Osteoblast (primary cell): ENCODE measurements around the gene PFKL. TPM values are rescaled to one million over a fixed set of nuclear protein-coding genes. Genes with fewer than 3 reads are reported as not detected.

Experiments
- DNase-seq: peaks from one replicate; pipeline ENCODE4 v3.0.0; 2011; ENCODE audit warnings: low spot score, mixed read lengths; ENCODE audit not compliant: insufficient read length; ENCODE audit errors: missing footprints
- H2AFZ ChIP-seq: 2 replicates; pipeline ENCODE4 v1.6.0; 2011; ENCODE audit warnings: mild to moderate bottlenecking, low read length
- H3K27ac ChIP-seq: 2 replicates; pipeline ENCODE4 v1.5.1; 2011; ENCODE audit warnings: mild to moderate bottlenecking, low read depth, low read length, moderate library complexity
- H3K27me3 ChIP-seq: 2 replicates; pipeline ENCODE4 v1.6.0; 2012; ENCODE audit warnings: mild to moderate bottlenecking, control low read depth, inconsistent platforms, low read length, moderate library complexity; ENCODE audit not compliant: insufficient read depth
- H3K36me3 ChIP-seq: 2 replicates; pipeline ENCODE4 v1.5.1; 2011; ENCODE audit warnings: mild to moderate bottlenecking, low read length, control low read depth, moderate library complexity; ENCODE audit not compliant: insufficient read depth
- H3K4me1 ChIP-seq: 2 replicates; pipeline ENCODE4 v1.5.1; 2011; ENCODE audit warnings: mild to moderate bottlenecking, low read length, control low read depth, moderate library complexity; ENCODE audit not compliant: insufficient read depth
- H3K4me2 ChIP-seq: 2 replicates; pipeline ENCODE4 v1.6.0; 2011; ENCODE audit warnings: mild to moderate bottlenecking, low read length; ENCODE audit not compliant: insufficient read depth
- H3K4me3 ChIP-seq: fragments of 200-600 bp; sonication (generic); 3 replicates; pipeline ENCODE4 v1.5.1; 2012; ENCODE audit warnings: mild to moderate bottlenecking, low read length, inconsistent platforms; ENCODE audit not compliant: insufficient read depth
- H3K79me2 ChIP-seq: 2 replicates; pipeline ENCODE4 v1.6.0; 2012; ENCODE audit warnings: mild to moderate bottlenecking, low read length, control low read depth, inconsistent platforms; ENCODE audit not compliant: insufficient read depth
- H3K9me3 ChIP-seq: 2 replicates; pipeline ENCODE4 v1.5.1; 2011; ENCODE audit warnings: low read depth, low read length, control low read depth
- H4K20me1 ChIP-seq: 2 replicates; pipeline ENCODE4 v1.6.0; 2012; ENCODE audit warnings: mild to moderate bottlenecking, low read length, control low read depth; ENCODE audit not compliant: insufficient read depth
- total RNA-seq: library from RNA; depleted of rRNA; stranded (reverse); fragments of >200 nt; gene quantifications from 2 replicates; pipeline ENCODE4 v1.2.3, GENCODE V29; 2012
- TF ChIP-seq, protein P1 (sequence below): IDR thresholded peaks from 2 replicates; pipeline ENCODE4 v1.5.1; 2011; ENCODE audit warnings: mild to moderate bottlenecking, low read depth, low read length, moderate library complexity; ENCODE audit errors: extremely low read depth

The PFKL gene
- total RNA-seq, 1 donor: 114 TPM

DNA sequence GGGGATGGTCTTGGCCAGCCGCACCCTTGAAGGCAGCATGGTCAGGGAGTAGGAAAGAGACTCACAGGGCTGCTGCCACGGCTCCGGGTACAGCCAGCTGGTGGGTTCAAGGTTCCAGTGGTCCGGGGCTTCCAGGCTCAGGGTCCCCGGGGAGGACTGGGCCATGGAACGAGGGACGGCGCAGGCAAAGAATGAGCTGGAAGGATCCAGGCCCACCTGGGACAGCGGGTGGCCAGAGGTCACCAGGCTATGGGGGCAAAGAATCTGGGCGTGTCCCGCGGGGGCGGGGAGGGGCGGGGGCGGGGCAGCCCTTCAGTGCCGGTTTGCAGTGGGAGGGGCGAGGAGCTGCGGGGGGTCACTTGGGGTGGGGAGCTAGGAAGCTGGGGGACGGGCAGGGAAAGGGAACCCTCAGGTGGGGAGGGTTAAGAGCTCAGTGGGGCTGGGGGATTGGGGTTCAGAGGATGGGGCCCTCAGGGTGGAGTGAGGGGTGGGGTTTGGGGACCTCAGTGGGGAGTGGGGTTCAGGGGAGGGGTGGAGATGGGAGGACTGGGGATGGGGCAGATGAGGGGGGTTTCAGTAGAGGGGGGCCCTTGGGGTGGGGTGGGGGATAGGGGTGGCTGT, 38.1 kb upstream of the PFKL start, which contains the start of gene DNMT3L:
Gene DNMT3L (minus strand): TSS at position 223 of the 621 bp plus-strand sequence. CDS start 638 bp downstream, outside the sequence.
- Histone ChIP-seq H3K9me3 (no peaks in the 10 kb centered on the region), H3K27me3 (peaks cover 2% of the 10 kb centered on the region), H3K4me1 (no peaks in the 10 kb centered on the region), H3K79me2 (no peaks in the 10 kb centered on the region), H2AFZ (no peak within 1 kb of the TSS), H3K4me3 (no peak within 1 kb of the TSS), H3K36me3 (no peaks in the 10 kb centered on the region), H4K20me1 (no peaks in the 10 kb centered on the region), H3K27ac (no peak within 1 kb of the TSS), H3K4me2 (no peak within 1 kb of the TSS)
- peak; percentile 53 for DNase-seq
- TF ChIP-seq, protein P1, sequence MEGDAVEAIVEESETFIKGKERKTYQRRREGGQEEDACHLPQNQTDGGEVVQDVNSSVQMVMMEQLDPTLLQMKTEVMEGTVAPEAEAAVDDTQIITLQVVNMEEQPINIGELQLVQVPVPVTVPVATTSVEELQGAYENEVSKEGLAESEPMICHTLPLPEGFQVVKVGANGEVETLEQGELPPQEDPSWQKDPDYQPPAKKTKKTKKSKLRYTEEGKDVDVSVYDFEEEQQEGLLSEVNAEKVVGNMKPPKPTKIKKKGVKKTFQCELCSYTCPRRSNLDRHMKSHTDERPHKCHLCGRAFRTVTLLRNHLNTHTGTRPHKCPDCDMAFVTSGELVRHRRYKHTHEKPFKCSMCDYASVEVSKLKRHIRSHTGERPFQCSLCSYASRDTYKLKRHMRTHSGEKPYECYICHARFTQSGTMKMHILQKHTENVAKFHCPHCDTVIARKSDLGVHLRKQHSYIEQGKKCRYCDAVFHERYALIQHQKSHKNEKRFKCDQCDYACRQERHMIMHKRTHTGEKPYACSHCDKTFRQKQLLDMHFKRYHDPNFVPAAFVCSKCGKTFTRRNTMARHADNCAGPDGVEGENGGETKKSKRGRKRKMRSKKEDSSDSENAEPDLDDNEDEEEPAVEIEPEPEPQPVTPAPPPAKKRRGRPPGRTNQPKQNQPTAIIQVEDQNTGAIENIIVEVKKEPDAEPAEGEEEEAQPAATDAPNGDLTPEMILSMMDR: no peak

GRCh38 chr21:44262338-44263056, 37.4 kb upstream of the PFKL start:
- TF ChIP-seq, protein P1: no peak
- H3K4me3 ChIP-seq: no peak overlapping the region
- DNase-seq: peak; percentile 67
- no peaks in the 10 kb centered on the region for H3K4me1 ChIP-seq
- no peaks in the 10 kb centered on the region for H3K36me3 ChIP-seq
- no peak overlapping the region for H2AFZ ChIP-seq
- H3K9me3 ChIP-seq: no peaks in the 10 kb centered on the region
- no peaks in the 10 kb centered on the region for H3K79me2 ChIP-seq
- H3K4me2 ChIP-seq: no peak overlapping the region
- no peaks in the 10 kb centered on the region for H4K20me1 ChIP-seq
- H3K27me3 ChIP-seq: peaks cover 2% of the 10 kb centered on the region
- no peak overlapping the region for H3K27ac ChIP-seq

DNA sequence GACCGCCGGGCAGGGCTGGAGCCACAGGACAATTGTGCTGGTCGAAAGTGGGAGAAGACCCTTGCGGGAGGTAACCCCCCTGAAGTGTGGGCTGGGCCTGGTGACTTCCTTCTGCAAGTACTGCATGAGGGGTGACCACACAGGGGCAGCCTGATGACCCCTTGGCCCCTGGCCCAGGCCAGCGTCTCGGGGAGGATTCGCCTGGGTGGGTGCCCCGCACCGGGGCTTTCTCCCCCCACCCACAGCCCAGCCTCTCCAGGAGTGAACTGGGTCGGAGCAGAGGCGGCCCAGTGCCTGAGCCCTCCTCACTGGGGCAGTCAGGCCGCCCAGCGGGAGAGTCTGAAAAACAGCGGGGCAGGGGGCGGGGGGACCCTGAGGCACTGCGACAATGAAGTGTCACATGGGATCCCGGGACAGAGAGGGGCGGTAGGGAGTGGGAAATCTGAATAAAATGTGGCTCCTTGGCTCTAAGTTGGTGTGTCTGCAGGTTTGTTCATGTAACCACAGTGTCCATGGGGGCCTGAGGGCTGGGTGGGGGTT, 36.6 kb upstream of the PFKL start:
- no peaks in the 10 kb centered on the region for H3K9me3 ChIP-seq
- H4K20me1 ChIP-seq: no peaks in the 10 kb centered on the region
- H3K4me1 ChIP-seq: no peaks in the 10 kb centered on the region
- no peaks in the 10 kb centered on the region for H3K36me3 ChIP-seq
- no peak overlapping the region for H3K27ac ChIP-seq
- H3K4me2 ChIP-seq: no peak overlapping the region
- TF ChIP-seq, protein P1: no peak
- H3K4me3 ChIP-seq: no peak overlapping the region
- DNase-seq: peak; percentile 50
- H3K27me3 ChIP-seq: peaks cover 2% of the 10 kb centered on the region
- H2AFZ ChIP-seq: no peak overlapping the region
- no peaks in the 10 kb centered on the region for H3K79me2 ChIP-seq

DNA sequence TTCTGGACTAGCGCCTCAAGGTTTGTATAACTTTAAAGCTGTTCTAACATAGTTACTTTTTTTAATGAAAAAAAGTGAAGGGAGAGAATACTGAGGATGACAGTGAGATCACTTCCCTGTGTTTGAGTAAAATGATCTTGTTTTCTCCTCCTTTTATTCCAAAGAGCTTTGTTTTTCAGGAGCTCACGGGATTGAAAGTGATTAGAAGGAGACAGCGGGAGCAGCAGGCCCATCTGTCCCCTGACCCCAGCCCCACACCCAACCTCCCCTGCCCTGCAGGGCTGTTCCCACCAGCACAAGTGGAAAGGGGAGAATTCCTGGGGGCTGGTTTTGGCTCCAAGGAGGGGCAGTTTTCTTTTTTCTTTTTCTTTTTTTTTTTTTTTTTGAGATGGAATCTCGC, 36.1 kb upstream of the PFKL start:
- peaks cover 2% of the 10 kb centered on the region for H3K27me3 ChIP-seq
- peak; percentile 30 for DNase-seq
- H4K20me1 ChIP-seq: no peaks in the 10 kb centered on the region
- H3K36me3 ChIP-seq: no peaks in the 10 kb centered on the region
- H3K9me3 ChIP-seq: no peaks in the 10 kb centered on the region
- no peaks in the 10 kb centered on the region for H3K79me2 ChIP-seq
- no peak overlapping the region for H3K4me2 ChIP-seq
- no peak overlapping the region for H3K27ac ChIP-seq
- no peaks in the 10 kb centered on the region for H3K4me1 ChIP-seq
- no peak overlapping the region for H2AFZ ChIP-seq
- TF ChIP-seq, protein P1: no peak
- no peak overlapping the region for H3K4me3 ChIP-seq
